Activated T-cell treated with anti-CD3 and anti-CD28 coated beads for 48 hours (primary cell): ENCODE measurements around the gene FRMD5.
"Not testable (repeated sequence)": the region's sequence is repeated elsewhere in the genome, so short reads cannot be mapped to it uniquely, and the experiment has no call there.

Experiments
- DNase-seq: peaks from one replicate; pipeline ENCODE4 v3.0.0-alpha.2; 2020; ENCODE audit warnings: low read depth

Gene FRMD5

DNA sequence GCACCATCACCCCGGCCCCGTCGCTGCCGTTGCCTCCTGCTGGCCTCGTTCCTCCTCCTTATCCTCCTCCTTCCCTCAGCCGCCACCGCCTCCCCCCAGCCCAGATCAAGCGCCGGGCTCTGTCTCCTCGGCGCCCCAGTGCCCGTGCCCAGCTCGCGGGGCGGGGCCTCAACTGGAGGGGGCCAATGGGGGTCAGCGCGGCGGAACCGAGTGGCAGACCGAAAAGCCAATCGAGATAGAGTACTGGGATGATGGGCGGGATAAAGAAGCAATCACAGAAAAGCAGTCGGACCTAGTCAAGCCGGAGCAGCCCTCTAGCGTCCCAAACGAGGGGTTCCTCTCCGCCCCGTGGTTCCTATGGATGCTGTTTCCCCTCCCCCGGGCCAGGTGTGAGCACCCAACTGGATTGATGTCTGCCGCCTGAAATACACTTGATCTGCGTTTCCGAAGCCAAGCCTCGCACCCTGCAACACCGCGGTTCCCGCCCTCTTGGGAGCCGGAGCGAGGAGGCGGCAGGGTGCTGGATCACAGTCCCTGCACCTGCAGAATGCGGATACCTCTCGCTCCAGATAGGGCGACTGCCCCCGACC is at the start of gene FRMD5:
Gene FRMD5 (minus strand): TSS at position 121 of the 590 bp plus-strand sequence.
- DNase-seq: peak; percentile 86

DNA sequence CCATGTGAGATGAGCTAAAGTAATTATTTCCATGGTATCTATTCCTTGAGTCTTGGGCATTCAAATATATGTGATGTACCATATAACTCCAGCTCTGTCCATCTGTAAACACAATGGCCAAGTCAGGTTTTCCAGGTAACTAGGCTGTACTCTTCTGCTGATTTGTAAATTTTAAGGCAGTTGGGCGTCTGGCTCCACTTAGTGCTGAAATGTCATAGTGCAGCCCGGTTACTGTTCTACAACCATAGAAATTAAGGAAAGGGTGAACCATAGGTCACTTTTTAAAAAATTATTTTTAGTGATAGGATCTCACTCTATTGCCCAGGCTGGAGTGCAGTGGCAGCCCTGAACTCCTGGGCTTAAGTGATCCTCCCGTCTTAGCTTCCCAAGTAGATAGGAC is 48.8 kb upstream of the FRMD5 start:
- DNase-seq: no peak

DNA sequence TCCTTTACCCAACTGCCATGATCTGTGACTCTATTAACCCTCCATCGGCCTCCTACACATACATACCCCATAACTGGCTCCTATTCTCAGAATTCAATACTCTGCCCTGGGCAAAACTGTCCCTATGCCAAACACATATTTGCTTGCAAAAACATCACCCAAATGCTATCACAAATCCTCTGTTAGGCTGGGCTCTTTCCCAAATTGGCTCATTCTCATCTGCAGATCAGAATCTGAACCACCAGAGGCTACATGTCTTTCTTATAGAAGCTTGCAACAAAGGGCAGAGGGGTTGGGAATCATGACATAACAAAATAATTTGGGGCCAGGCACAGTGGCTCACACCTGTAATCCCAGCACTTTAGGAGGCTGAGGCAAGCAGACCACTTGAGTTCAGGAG is 48.1 kb upstream of the FRMD5 start:
- no peak for DNase-seq

DNA sequence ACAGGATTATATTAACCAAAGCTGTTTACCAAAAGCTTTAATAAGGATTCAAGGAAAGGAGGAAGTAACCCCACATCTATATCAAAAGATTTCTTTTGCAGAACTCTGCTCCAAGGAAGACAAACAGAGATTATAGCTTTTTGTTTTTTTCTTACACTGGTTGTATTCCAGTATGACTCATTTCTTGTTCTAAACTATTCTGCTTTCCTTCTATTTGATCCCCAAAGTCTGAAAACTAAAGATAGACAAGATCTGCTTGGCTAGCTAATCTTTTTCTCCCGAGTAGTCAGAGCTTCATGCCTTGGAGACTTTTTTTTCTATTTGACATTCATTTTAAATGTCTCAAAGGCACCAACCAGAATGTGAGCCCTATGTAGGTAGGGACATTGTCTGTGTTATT is 36.8 kb upstream of the FRMD5 start:
- DNase-seq: no peak

DNA sequence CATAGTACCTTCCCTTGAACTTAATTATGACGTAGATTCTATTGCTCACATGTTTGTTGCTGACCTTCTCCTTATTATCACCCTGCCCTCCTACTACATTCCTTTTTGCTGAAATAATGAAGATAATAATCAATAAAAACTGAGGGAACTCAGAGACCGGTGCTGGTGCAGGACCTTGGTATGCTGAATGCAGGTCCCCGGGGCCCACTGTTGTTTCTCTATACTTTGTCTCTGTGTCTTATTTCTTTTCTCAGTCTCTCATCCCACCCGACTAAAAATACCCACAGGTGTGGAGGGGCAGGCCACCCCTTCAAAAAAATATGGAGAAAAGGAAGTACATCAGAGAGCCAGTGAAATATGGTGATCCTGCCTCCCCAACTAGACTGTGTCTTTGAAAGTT is 34.2 kb upstream of the FRMD5 start:
- not testable (repeated sequence) for DNase-seq

DNA sequence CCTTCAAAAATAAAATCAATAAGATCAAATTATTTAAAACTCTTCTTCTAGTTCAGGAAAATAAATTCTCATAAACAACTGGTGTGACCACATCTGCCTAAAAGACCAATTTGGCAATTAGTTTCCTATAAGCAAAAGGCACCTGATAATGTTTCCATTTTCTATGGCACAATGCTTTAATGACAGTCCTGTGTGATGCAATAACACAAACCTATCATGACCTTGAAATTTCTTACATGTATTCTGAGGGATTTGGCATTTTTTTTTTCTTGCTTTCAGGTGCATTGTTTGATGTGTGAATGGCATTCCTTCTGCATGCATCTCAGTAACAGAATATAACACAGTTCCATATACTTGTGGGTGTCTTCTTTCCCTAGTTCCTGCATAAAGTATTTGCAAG is 32.5 kb upstream of the FRMD5 start:
- DNase-seq: no peak

DNA sequence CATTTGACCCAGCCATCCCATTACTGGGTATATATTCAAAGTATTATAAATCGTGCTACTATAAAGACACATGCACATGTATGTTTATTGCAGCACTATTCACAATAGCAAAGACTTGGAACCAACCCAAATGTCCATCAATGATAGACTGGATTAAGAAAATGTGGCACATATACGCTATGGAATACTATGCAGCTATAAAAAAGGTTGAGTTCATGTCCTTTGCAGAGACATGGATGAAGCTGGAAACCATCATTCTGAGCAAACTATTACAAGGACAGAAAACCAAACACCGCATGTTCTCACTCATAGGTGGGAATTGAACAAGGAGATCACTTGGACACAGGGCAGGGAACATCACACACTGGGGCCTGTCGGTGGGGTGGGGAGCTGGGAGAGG is 31.9 kb upstream of the FRMD5 start:
- not testable (repeated sequence) for DNase-seq

DNA sequence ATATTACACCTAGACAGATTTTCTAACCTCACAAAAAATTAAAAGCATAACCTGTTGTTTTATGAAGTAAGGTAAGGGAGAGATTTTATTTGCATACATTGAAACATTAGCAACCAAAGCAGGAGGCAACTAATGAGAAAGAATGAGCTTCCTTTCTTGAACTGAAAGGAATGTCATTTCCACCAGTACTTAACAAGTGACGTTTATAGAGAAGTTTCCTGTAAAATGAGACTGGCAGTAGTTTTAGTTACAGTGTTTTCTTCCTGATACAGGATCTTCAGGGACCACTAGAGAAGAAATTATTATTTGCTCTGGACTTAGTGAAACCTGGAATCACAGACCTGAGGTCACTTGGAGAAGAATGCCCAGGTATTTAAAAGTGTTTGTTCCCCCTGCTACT is 27.4 kb upstream of the FRMD5 start:
- DNase-seq: no peak

DNA sequence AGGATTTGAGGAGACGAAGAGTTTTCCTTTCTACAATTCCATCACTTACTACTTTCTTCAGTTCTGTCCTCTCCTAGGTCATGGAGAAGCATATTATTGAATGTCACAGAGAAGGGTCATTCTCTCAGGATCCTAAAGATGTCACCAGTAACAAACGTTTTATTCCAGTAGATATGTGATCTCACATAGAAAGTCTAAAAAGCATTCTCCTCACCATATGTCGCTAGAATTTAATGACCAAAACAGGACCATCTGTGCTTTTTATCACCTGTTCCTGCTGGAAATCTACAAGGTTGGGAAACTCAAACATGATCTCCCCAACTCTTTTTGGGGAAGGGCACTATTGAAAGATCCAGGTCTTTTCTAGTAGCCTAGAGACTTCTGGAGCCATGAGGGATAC is 24.0 kb upstream of the FRMD5 start:
- no peak for DNase-seq

DNA sequence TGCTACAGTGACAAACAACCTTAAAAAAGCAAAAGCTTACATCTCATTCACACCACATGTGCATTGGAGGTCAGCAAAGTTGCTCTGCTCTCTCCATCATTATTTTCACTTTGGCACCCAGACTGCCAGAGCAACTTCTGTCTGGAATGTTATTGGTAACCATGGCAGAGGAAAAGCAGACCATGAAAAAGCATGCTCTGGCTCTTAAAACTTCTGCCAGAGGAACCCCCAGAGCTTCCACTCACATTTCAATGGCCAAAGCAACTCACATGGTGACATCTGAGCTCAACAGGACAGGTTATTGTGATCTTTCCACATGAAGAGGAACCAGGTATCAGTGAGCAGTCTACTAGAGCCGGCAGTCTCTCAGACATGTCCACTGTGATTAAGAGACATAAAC is 21.9 kb upstream of the FRMD5 start:
- no peak for DNase-seq

DNA sequence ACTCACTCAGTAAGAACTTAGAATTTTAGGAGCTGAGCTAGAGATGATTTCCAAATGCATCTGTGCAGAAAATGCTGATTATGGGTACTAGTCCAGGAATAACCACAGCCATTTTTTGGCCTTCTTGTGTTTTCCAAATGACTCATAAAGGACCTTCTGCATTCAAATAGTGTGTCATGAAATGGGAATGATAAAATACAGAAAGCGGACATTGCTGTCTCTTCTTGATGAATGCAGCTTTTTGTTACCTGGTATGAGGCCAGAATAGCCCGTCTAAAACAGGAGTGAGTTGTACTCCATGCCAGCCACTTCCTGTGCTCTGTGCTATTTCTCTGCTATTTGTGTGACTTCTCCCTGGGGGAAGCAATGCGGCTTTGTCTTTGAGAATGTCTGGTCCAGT is 20.5 kb upstream of the FRMD5 start:
- no peak for DNase-seq

DNA sequence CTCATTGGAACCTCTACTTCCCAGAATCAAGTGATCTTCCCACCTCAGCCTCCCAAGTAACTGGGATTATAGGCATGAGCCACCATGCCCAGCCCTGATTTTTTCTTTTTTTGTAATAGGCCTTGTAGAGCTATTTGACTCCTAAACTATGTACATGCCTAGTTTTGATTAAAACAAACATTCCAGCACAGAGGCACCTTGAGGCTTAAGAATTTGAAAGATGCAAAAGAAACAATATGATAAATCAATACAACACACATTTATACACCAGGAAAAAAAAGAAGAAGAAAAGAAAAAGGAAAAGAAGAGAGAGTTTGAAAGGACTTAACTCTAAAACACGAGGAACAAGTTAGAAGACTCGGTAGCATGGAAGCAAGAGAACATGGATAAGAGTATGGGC is 13.9 kb upstream of the FRMD5 start:
- DNase-seq: no peak

DNA sequence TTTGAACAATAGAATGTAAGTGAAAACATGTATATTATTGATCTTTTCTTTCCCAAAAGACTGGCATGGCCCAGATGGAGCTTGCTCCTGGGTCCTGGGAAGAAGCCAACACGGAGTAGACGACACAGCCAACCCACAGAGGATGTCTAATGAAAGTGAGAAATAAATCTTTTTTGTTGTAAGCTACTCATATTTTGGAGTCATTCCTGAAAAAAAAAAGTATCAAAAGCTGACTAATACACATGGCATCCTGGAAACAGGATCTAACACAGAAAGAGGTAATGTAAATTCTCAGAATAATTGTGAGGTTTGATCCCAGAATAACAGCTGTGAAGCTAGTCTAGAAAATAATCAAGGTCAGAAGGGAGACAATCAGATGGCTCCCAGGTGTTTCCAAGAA is 12.6 kb upstream of the FRMD5 start:
- no peak for DNase-seq

DNA sequence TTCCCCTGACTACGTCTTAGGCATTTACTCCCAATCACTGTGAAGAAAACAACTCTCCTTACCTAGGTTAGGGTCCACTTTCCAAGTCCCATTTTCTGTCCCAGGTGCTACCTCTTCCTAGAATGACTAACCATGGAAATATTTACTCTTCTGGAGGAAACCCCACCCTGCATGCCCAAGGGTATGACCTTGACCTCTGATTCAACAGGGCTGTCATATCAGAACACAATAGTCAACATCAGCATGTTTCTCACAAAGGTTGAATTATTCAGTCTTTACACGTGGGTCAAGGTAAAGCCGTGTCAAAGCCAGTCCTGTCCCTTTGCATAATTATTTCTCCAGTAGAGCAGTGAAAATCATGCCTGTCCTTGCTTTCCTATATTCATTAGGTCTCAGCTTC is 4.3 kb upstream of the FRMD5 start:
- DNase-seq: no peak

DNA sequence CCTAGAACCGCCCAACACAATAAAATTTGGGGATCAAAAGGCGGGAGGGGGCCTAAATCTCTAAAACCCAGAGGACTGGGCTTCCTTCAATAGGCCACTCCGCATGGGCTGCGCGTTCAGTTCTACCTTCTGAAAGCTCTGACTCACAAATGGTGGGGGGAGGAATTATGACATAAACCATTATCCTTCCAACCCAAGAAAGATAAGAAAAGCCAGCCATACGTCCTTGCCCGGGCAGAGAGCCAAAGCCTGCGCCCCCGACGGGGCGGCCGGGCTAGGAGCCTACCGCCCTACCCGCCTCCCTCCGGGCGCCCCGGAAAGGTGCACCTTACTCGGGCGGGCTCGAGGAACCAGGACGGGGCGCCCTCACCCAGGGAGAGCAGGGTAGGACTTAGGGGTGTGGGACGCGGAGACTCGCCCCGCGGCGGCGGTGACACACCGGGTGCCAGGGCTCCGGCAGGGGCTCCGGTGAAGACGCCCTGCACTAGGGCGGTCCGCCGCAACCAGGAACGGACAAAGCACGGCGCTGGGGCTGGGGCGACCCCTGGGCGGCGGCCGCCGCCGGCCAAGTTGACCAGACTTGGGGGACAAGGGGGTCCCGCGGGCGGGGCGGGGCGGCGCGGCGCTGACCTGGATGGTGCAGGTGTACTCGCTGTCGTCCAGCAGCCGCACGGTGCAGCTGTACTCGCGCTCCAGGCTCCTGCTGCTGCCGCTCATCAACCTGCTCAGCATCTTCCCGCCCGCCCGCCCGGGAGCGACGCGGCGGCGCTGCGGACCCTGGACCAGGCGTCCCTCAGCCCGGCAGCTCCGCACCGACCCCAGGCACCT is 534 bp downstream of the FRMD5 start:
- peak; percentile 39 for DNase-seq

DNA sequence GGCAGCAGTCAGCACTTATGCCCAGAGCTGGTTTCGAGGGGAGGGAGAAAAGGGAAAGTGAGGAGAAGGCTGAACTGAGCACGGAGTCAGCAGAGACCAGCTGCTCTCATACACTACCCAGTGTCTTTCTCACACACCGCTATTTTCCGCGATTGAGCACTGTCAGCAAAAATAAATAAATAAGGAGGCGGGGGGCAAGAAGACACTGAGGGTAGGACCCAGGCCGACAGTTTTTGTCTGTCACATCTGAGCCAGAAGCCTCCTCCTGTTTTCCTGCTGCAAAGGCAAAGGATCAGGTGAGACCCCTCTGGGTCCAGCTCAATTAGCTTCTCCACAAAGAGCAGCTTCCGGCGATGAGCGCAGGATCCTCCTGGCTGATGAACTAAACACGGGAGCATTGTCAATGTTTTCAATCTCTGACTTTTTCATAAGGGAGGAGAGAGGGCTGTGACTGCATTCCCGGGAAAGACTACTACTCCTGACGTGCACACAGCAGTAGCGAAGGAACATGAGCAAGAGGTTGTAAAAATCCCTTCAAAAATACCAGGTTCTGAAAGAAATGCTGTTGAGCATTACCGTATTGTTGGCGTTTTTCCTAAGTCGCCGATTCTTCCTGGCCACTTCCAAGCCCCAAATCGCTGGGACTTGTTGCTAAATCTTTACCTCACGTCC is 1.3 kb downstream of the FRMD5 start:
- no peak for DNase-seq

DNA sequence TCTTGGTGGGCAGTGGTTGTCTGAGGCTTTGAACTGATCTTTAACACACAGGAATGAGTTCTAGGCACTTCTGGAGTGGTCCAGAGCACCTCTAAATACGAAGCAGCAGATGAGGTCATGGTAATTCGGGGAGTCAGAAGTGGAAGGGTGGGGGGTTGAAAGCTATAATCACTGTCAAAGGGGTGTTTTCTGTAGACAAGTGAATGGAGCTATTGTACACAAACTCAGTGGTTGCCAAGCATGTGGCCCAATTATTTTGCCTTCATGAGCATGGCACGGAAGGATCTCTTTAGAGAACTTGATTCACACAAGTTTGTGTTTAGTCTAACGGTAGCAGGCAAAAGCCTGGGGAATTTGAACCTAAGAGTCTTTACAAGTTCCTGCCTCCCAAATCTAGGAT is 6.3 kb downstream of the FRMD5 start:
- DNase-seq: no peak

DNA sequence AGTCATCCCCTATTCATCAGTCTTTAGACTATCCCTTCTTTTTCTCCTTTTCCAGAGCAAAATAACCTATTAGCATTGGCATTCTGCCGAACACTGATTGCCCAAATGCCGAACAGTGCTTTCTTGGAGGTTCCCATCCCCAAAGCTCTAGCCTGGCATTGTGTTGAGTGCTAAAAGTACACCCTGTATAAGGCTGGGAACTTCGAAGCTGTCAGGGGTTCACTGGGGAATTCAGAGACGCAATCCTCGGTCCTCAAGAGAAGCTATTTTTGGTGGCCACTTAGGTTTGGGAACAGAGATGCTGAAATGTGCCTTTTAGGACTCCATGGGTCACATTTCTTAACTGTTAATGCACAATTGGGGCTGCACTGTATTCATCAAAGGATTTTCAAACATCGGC is 8.4 kb downstream of the FRMD5 start:
- DNase-seq: no peak

DNA sequence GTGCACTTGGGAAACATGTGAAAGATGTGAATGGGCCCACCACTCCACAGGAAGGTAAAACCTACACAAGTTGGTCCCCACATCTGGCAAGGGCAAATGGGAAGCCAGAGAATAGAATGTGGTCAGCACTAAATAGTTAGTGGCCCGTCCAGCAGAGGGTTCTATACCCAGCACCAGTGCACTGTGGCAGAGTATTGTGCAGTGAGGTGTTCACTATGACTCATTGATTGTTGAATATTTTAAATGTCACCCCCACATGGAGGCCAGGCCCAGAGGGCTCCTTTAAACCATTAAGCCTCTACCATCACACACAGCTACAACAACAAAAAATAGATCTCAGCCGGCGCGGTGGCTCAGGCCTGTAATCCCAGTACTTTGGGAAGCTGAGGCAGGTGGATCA is 11.7 kb downstream of the FRMD5 start:
- no peak for DNase-seq

DNA sequence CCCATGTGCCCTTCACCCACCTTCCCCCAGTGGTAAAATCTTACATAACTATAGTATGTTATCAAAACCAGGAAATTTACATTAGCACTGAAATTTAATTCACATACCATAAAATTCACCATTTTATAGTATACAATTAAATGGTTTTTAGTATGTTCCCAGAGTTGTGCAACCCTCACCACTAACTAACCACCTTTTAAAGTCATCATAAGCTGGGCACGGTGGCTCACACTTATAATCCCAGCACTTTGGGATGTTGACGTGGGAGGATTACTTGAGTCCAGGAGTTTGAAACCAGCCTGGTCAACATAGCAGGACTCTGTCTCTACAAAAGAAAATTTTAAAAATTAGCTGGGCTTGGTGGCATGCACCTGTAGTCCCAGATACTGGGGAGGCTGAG is 13.7 kb downstream of the FRMD5 start:
- DNase-seq: no peak

DNA sequence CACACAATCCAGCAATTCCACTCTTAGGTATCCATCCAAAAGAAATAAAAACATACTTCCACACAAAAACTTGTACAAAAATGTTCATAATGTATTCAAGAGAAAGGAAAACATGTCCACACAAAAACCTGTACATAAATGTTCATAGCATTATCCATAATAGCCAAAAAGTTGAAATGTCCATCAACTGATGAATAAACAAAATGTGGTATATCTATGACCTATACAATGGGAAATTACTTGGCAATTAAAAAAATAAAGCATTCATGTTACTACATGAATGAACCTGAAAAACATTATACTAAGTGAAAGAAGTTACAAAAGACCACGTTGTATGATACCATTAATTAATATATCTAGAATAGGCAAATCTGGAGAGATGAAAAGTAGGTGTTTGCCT is 17.9 kb downstream of the FRMD5 start:
- no peak for DNase-seq

DNA sequence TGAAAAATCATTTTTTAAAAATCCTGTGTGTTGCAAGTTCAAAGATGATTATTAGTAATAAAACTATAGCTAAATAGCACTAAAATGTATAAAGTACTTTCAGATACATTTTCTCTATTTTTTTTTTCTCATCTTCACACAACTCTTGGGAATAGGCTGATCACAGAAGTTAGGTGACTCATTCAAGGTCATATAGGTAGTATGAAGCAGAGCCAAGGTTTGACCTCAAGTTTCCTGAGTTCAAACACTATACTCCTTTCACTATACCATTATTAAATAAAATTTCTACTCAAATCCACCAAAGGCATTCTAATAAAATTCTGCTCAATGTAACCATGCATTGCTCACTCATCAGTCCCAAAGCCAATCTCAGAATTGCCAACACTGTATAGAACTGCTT is 21.3 kb downstream of the FRMD5 start:
- DNase-seq: no peak

DNA sequence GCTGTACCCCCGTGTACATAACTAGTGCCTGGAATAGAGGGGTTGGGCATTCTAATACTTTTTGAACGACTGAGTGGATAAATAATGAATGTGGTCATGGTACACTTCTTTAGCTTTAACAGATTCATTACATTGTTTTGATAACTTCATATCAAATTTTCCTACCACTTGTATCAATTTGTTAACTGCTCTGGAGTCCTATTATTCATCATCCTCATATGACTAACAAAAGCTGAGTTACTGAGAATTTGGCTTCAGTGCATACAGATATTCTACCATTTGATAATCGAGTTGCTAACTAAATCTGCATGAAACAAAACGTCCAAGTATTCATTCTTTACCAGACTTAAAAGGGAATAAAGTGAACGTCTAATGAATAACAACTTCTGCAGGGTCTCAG is 31.7 kb downstream of the FRMD5 start:
- no peak for DNase-seq

DNA sequence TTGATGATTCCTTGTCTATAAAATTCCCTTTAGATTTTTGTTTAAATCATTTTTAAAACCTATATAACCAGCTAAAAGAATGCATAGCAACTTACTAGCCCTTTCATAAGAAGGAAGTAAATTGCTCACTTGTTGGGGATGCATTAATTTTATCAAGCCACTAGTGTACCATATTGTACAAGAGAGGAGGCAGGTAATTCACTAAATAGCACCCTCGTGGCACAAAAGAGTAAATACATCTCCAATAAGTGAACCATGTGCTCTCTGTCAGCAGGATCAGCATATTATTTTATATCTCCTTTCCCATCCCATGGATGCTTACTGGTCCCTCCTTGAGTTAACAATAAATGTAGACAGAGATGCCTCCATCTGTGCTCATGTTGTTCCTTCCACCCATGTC is 34.3 kb downstream of the FRMD5 start:
- no peak for DNase-seq
